Stimulated activated CD4-positive, alpha-beta T cell treated with anti-CD3 and anti-CD28 coated beads, Interleukin-12 subunit alpha, Interleukin-12 subunit beta, amount 100 ng/mL, for 24 hours (primary cell): Measurements from ENCODE around the gene PNPLA2.
A peak's percentile ranks its signal among the peaks of the same experiment; 100 is the strongest.

Experiments used
- DNase-seq, 2 experiments: peaks; one replicate each; pipeline ENCODE4 v3.0.0-alpha.2; 2020; ENCODE audit warnings: low read depth in 2 of 2

Gene PNPLA2, protein sequence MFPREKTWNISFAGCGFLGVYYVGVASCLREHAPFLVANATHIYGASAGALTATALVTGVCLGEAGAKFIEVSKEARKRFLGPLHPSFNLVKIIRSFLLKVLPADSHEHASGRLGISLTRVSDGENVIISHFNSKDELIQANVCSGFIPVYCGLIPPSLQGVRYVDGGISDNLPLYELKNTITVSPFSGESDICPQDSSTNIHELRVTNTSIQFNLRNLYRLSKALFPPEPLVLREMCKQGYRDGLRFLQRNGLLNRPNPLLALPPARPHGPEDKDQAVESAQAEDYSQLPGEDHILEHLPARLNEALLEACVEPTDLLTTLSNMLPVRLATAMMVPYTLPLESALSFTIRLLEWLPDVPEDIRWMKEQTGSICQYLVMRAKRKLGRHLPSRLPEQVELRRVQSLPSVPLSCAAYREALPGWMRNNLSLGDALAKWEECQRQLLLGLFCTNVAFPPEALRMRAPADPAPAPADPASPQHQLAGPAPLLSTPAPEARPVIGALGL

DNA sequence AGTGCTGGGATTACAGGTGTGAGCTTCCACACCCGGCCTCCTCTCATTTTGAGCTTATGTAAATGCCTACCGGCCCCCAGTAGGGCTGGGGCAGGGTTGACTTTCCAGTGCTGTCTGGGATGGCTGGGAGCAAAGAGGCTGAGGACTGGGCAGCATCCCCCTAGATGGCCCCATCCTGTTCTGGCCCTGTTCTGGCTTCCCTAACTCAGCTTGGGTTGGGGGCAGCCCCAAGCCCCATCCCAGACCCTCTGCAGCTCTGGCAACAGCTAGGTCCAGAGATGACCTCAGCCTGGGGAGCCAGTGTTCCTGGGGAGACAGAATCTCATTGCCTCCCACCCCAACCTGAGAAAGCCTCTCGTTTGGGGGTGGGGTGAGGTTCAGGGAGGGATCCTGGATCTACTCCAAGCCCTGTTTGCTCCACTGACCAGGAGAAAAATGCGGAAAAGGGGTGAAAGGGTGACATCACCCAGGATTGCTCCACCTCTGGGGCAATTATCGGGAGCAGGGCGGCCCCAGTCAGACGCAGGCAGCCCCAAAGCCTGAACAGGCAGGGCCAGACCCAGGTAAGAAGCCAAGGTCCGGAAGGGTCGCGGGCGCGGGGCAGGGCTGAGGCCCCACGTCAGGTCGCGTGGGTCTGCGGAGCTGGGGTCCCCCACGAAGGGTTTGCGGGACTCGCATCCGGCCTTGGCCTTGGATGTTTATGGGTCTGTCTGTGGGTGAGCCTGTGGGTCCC lies at the start of gene PNPLA2:
PNPLA2 (plus strand) TSS at position 519 of the 733 bp plus-strand sequence. CDS start 805 bp downstream, outside the sequence.
- DNase-seq, result no peak

DNA sequence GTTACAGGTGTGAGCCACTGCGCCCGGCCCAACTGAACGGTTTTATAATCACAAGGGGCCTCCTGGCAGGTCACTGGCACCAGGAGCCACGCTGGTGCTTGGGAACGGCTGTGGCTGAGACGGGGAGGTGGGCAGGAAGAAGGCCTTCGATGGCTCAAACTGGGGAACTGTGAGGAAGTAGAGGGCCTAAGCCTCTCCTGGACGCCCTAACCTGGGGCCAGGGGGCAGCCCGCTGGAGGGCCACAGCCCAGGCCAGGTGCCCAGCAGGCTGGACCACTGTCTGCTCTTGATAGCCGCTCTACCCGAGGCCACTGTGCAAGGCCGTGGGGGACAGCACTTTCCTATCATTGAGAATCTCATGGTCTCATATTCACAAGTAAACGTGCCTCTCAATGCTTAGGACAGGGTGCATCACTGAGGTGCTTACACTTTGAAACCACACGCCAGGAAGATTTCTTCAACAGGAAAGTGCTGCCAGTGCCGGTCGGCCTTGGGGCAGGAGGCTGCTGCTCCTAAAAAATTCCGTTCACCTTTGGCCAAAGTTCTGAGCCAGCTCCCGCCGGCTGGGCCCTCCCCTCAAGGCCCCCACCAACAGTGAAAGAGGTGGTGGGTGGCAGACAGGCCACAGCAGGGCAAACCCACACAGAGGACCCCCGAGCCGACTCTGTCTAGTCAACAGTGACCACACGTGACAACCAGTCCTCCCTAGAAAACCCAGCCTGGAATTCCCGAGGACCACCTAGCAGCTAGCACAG lies 48.6 kb upstream of the PNPLA2 start:
- DNase-seq, result no peak

DNA sequence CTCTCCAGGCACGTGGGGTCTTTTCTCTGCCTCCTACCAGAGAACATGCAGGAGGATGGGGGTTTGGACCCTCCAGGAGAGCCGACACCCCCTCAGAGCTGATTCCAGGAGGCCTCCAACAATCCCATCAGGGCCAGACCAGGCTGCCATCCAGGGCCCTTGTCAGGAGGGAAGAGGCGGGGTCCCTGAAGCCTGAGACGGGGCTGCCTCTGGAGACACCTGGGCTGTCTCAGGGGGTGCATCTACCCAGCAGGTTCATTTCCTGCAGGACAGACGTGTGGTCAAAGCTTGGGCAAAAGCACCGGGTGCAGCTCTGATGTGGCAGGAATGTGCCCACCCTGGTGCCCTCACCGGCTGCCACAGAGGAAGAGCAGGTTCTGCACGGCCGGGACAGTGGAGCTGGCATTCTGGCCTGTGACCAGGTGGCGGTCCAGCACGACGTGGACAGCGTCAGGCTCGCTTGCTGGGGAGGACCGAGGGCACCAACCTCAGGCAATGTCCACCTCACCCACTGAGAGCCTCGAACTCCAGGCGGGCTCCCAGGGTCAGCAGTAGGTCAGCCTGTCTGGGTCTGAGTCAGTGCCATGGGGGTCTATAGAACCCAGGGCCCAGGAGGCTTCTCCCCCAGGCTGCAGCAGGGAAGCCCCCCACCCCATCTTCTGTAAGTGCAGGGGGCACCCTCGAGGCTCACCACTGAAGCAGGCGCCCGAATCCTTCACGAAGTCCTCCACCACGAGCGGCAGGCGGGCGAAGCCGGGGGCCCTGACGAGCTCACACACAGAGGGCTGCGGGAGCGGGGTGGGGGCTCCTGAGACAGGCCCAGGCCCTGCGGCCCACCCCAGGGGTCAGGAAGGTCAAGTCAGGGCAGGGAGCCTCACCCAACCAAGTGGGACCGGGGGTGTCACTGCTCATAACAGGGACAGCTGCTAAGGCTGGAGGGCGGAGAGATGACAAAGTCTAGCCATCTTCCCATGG lies 47.8 kb upstream of the PNPLA2 start:
- DNase-seq, result no peak

DNA sequence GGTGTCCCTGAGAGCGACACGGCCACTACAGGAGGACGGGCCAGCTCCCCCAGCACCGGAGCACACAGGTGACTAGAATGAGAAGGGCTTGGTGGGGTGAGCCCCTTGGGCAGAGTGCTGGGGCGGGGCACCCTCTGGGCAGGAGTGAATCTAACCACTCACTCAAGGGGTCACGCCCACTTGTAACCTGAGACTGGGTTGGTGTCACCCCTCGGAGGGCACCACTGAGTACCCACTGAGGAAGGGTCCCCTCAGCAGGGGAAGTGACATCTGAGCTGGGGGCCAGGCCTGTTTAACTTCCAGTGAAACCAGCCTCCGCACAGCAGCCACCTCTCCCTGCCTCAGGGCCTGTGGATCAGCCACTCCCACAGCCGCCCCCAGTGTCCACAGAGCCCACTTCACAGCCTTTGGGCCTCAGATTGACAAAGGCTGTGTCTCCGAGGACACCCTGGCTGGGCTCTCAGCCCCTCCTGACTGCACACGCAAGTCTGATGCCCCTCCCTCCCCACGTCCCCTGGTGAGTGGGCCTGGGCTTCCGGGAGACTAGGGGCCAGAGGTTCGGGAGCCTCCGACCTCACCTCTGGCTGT lies 47.0 kb upstream of the PNPLA2 start:
- no peak for DNase-seq

DNA sequence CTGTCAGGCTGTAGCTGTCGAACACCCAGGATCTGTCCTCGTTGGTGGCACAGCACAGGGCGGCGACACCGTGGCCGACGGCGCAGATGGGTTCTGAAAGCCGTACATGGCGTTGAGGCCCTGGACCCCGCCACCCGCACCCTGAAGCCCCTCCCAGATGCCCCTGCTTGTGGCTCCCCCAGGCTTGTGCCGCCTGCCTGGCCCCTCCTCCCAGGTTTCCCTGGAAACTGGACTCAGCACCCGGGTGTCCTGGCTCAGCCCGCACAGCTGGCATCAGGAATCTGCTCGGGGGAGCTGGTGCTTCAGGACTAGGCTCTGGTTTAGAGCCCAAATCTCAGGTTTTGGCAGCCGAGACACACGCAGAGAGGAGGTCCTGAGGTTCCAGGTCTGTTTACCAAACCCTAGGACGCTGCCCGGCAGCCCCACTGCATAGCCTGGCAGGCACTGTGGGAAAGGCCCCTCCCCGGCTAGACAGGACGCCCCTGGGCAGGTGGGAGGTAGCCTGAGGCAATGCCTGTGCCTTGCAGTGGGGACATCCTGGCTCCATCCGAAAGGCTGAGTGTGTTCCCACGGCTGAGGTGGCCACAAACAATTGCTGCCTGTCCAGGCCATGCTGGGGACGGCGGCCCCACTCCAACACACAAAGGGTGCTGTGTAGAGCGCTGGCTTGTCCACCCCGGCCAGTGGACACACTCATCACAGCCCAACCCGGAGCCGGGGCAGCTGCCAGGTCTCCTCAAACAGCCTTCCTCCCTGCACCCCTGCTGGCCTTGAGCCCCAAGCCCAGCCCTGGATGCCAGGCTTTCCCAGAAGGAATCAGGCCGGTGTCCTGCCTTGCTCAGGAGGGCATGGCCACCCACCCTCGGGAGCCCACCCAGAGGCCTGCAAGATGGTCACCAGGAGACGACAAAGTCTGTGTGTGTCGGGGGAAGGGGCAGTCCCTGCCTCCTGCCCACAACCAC lies 46.0 kb upstream of the PNPLA2 start:
- no peak for DNase-seq

DNA sequence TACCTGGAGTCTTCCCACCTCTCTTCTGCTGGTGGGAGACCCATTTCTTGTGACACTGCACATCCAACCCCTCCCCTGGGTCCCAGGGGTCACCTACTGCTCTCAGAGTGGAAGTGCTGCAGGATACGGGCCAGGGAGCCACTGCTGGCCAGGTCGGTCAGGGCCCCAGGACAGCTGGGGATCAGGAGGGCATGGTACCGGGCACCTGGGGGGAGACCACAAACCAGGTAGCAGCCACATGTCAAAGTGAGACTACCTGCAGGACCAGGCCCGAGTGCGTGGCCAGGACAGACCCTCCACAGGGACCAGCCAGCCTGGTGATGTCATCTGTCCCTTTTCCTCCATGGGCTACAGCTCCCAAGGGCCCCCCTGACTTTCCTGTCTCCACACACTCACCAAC lies 45.3 kb upstream of the PNPLA2 start:
- DNase-seq, result no peak

DNA sequence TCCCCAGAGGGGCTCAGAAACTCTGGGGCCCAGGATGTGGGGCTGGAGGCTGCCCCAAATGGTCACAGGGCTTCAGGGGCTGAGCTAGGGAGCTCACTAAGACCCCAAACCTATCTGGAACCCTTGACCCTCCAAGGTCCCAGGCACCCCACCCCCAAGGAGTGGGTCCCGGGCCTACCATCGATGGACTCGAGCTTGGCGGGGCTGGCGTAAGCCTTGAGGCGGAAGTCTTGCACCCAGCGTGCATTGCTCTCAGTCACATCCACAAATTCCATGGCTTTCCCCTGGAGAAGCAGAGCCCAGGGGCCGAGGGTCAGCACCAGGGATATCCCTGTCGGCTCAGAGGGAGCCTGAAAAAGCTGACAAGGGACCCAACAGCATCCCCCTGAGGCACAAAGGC lies 44.9 kb upstream of the PNPLA2 start:
- DNase-seq, result no peak

DNA sequence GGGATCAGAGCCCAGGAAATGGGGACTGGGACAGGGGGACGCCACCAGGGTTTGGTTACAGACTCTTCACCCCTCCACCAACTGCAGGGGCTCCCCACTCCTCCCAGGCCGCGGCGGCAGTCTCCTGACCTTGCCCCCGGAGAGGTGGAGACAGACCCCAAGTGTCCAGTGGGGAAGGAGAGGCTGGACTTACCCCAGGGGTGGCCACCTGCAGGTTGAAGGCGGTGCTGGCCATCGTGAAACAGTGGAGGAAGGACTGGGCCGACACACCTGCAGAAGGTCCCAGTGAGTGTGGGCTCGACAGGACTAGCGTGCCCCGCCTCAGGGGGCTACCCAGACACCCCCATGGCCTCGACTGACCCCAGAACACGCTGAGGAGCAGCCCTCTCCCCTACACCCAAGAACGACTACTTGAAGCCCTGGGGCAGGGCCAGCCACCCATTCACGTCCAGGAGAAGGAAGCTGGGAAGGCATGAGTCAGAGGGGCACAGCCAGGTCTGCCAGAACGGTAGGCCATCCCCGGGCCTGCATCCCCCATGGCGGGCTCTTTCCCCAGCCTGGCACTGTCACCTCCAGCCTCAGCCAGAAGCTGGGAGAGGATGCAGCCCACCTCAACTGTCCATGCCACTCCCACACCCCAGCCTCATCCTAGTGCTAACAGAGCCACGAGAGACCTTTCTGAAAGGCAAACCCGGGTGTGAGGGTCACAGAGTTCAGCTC lies 43.7 kb upstream of the PNPLA2 start:
- DNase-seq, result no peak

DNA sequence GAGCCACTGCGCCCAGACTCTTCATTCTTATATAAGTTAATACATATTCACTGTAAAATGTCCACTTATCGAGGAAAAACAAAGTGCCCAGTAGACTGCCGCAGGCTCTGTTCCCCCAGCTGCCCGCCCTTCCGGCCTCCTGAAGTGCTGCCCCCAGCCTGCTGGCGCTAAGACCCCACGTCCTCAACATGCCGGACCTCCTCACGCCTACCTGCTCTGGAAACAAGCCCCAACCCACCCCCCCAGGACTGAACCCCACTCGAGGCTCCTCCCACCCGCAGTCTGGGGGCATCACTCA lies 42.5 kb upstream of the PNPLA2 start:
- DNase-seq, result no peak

DNA sequence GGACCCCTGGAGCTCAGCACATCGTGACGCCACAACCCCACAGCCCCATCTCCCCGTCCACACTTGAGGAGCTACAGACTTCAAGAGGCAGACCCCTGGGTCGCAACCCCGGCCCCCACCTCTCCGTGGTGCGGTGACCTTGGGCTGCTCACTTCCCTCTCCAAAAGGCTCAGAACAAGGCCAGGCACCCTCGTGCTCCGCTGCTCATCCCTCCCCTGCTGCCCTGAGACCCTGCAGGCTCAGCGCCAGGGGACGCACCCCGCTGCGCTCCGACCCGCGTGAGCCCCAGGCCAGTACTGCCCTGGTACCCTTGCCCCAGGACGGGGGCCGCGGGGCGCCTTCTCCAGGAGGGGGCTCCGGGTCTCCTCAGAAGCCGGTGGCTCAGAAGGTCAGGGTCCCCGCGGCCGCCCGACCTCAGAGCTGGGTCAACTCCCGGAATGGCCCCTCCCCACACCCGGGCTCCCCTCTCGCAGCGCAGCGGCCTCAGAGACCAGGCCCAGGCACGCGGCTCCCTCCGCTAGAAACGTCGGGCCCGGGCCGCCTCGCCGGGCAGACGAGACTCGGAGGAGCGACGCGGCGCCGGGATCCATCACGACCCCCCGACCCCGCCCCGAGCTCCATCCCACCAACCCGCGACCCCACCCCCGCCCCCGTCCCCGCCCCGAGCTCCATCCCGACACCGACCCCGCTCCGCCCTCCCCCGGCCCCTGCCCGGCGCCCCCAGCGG lies 42.0 kb upstream of the PNPLA2 start:
- DNase-seq, result peak in 1 of 2 experiments; percentile 32

DNA sequence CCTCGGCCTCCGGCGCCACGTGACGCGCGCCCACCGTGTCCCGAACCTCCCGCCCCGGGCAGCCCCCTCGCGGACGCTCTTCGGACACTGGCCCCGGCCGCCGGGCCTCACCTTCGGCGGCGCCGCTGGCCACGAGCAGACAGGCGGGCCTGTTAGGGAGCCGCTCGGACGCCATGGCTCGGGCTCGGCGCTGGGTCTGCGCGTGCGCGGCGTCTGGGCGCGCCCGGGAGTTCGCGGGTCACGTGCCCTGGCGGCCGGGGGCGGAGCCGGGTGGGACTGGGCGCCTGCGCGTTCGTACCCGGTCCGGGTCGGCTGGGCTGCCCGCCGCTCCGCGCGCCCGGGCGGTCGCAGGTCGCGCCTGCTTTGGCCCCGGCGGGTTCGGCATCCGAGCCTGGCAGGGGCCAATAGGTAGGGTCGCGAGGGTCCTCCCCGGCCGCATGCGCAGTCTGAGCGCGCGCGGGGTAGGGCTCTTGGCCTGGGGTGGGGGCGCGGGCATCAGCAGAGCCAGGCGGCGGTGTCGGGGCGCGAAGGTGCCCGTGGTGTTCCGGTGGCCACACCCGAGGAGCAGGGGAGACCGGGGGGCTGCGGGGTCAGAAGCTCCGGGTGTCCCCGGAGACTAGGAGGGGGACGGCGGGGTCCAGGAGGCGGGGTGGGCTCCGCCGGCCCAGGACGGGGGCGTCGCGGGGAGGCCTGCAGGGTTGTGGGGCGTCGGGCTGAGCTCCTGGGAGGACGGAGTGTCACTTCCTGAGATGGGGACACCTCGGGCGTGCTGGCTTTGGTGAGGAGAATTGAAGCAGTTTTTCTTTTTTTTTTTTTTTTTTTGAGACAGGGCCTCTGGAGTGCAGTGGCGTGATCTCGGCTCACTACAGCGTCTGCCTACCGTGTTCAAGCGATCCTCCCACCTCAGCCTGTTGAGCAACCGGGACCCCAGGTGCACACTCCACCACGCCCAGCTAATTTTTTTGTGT lies 41.1 kb upstream of the PNPLA2 start, which contains the start of gene GATD1:
GATD1 (minus strand) TSS at position 200 of the 968 bp plus-strand sequence; CDS start at position 175, 25 bp downstream.
- peak; percentile 88 to 92 for DNase-seq

DNA sequence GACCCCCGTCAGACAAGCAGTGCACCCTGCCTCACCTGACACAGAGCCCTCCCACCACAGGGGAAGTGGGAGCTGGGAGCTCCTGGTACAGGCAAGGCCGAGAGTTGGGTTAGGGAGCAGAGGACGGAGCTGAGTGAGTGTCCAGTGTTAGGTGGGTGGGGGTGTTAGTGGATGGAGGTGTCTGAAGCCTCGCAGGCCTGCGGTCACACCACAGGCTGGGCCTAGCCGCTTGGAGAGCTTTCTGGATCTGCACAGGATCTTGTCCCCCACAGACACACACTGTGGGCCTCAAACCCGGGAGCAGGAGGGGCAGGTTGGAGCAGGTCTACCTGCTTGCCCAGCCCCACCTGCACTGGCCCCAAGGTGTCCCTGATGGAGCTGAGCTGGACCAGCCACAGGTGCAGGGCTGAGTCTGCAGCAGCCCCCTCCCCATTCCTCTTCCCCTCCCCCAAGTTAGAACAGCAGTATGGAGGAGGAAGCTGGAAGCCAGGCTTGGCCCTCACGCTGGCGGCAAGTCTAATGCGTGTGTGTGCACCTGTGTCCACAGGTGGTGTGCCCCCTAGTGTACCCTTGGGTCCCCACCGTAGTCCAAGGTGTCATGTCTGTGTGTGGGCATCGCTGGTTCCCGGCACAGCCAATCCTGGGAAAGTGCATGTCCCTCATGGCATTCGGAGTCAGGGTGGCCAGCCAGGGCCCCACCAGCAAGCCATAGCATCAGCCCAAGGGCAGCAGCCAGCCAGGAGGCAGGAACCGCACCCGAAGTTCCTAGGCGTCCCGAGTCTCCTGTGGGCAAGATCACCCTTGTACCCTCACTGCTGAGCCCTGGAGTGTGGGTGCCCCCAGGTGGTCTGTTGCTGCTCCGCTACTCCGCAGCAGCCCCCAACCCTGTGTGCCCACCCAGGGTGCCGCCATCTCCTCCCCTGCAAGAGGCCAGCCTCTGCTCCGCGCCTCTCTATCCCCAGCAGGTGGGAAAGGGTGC lies 39.4 kb upstream of the PNPLA2 start:
- DNase-seq, result no peak

DNA sequence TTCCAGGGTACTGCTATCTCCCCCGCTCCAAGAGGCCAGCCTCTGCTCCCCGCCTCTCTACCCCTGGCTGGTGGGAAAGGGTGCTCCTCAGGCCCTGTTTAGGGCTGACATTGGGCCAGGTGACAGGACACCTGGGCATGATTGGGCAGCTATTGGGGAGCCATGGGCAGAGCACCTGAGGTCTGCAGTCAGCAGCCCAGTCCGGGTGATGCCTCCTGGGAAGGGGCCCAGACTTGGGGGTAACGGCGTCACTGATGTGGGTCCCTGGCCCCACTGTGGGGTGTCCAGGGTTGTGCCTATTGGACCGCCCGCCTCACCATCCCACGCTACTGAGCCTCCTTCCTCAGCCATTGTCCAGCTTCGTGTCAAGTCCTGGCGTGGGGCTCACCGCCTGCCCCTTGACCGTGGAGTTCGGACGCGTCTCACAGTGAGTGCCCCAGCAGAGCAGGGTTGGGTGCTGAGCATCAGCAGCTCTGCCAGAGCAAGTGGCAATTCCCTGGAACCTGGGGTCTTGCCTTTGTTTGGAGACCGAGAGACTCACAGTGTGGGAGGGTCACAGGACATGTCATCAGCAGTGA lies 38.7 kb upstream of the PNPLA2 start:
- DNase-seq, result no peak

DNA sequence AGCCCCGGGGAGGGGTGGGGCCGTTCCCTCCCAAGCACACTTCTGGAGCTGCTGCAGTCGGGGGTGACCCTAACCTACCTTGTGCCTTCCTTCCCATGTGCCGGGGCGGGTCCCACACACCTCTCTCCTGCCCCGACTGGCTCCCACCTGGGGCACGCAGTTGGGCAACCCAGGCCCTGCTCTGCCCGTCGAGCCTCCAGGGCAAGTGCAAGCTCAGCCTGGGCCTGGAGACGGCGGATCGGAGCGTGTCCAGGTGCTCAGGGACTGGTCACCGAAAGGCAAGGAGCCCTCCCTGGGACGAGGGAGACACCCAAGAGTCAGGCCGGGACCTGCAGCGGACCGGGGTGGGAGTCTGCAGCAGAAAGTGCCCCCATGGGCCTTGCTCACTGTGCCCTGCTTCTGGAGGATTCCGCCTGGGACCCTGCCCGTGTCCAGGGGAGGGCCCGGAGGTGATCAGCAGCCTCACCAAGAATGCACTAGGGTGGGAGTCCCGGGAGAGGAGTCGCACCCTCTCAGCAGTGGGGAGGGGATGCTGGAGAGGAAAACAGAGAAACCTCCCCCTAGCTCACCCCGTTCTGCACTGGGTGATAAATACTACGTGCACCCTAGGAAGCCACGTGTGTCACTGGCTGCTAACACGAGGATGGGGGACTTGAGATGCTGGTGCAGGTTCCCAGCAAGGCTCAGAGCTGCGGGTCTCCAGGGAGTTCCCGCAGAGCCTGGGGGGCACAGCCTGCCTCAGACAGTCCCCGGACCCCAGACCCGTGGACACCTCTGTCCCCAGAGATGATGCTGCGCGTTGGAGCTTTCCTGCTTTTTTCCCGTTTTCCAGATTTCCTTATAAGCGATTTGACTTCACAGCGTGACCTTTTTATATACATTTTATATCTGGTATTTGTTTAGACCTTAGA lies 36.2 kb upstream of the PNPLA2 start:
- DNase-seq, result no peak
